GM23338 (cell line): ENCODE data around the gene FRMD4A. TPM values are rescaled to one million over a fixed set of nuclear protein-coding genes. Genes with fewer than 3 reads are reported as not detected.

ENCODE experiments used
- ATAC-seq: fragments of 200-7000 bp; cut with Tn5 transposase; 3 replicates; pipeline ENCODE4 v1.9.1; 2020
- DNase-seq: peaks from one replicate; pipeline ENCODE4 v3.0.0-alpha.2; 2015; ENCODE audit warnings: low spot score
- H2AFZ ChIP-seq: fragments of 200-600 bp; sonication (generic); 2 replicates; pipeline ENCODE4 v1.8.0; 2016; ENCODE audit warnings: antibody characterized with exemption, mild to moderate bottlenecking, moderate library complexity
- H3F3A ChIP-seq: fragments of 200-600 bp; sonication (generic); replicated peaks from 2 replicates; pipeline ENCODE4 v1.8.0; 2017; ENCODE audit warnings: antibody characterized with exemption, mixed run types, low read depth
- H3K27ac ChIP-seq: fragments of 200-600 bp; sonication (generic); 2 replicates; pipeline ENCODE4 v1.6.1; 2016; ENCODE audit warnings: low read depth
- H3K27me3 ChIP-seq: fragments of 200-600 bp; sonication (generic); 2 replicates; pipeline ENCODE4 v1.8.0; 2016; ENCODE audit warnings: mild to moderate bottlenecking, mixed run types, moderate library complexity; ENCODE audit not compliant: insufficient read depth
- H3K36me3 ChIP-seq: fragments of 200-600 bp; sonication (generic); 2 replicates; pipeline ENCODE4 v1.8.0; 2016; ENCODE audit warnings: mild to moderate bottlenecking; ENCODE audit not compliant: insufficient read depth
- H3K4me1 ChIP-seq: fragments of 200-600 bp; sonication (generic); 2 replicates; pipeline ENCODE4 v1.8.0; 2016; ENCODE audit warnings: mild to moderate bottlenecking, moderate library complexity; ENCODE audit not compliant: insufficient read depth
- H3K4me2 ChIP-seq: fragments of 200-600 bp; sonication (generic); 2 replicates; pipeline ENCODE4 v1.7.1; 2017; ENCODE audit warnings: mixed run types
- H3K4me3 ChIP-seq: fragments of 200-600 bp; sonication (generic); 2 replicates; pipeline ENCODE4 v1.6.1; 2016; ENCODE audit warnings: mixed run types
- H3K79me2 ChIP-seq: fragments of 200-600 bp; sonication (generic); replicated peaks from 2 replicates; pipeline ENCODE4 v1.8.0; 2017; ENCODE audit warnings: mild to moderate bottlenecking; ENCODE audit not compliant: insufficient read depth
- H3K9me2 ChIP-seq: fragments of 200-600 bp; sonication (generic); 2 replicates; pipeline ENCODE4 v1.8.0; 2017; ENCODE audit not compliant: insufficient read depth
- H4K20me1 ChIP-seq: fragments of 200-600 bp; sonication (generic); replicated peaks from 2 replicates; pipeline ENCODE4 v1.8.0; 2017; ENCODE audit warnings: mild to moderate bottlenecking; ENCODE audit not compliant: insufficient read depth
- H3K27ac Mint-ChIP-seq: 2 replicates; pipeline ENCODE4 v1.8.0; 2020; ENCODE audit warnings: inconsistent platforms, mild to moderate bottlenecking, moderate library complexity, mixed read lengths
- H3K27me3 Mint-ChIP-seq: 3 replicates; pipeline ENCODE4 v1.8.0; 2022; ENCODE audit warnings: low read depth, mild to moderate bottlenecking, moderate library complexity, mixed read lengths, inconsistent platforms; ENCODE audit not compliant: insufficient read depth, poor library complexity
- H3K36me3 Mint-ChIP-seq: 3 replicates; pipeline ENCODE4 v1.8.0; 2021; ENCODE audit warnings: low read depth, mild to moderate bottlenecking, inconsistent platforms, moderate library complexity, mixed read lengths
- H3K4me1 Mint-ChIP-seq: 3 replicates; pipeline ENCODE4 v1.8.0; 2020; ENCODE audit warnings: mild to moderate bottlenecking, inconsistent platforms, mixed read lengths
- H3K4me3 Mint-ChIP-seq: 3 replicates; pipeline ENCODE4 v1.8.0; 2021; ENCODE audit warnings: moderate library complexity, mild to moderate bottlenecking, inconsistent platforms, mixed read lengths
- H3K9me3 Mint-ChIP-seq: 3 replicates; pipeline ENCODE4 v1.8.0; 2020; ENCODE audit warnings: moderate library complexity, mild to moderate bottlenecking, inconsistent platforms, mixed read lengths
- CREB1 ChIP-seq: fragments of 250-450 bp; sonication (Bioruptor Pico); IDR thresholded peaks from 2 replicates; pipeline ENCODE4 v1.5.0; 2020; ENCODE audit warnings: low read depth, mild to moderate bottlenecking, moderate library complexity
- EZH2 ChIP-seq: fragments of 200-600 bp; sonication (generic); IDR thresholded peaks from one replicate; pipeline ENCODE4 v1.8.0; 2017; ENCODE audit warnings: antibody characterized with exemption, mild to moderate bottlenecking, low read depth; ENCODE audit not compliant: unreplicated experiment
- EZH2phosphoT487 ChIP-seq: fragments of 200-600 bp; sonication (generic); IDR thresholded peaks from one replicate; pipeline ENCODE4 v1.8.1; 2018; ENCODE audit warnings: antibody characterized with exemption; ENCODE audit not compliant: unreplicated experiment
- JUNB ChIP-seq: IDR thresholded peaks from one replicate; pipeline ENCODE4 v1.6.1; 2016; ENCODE audit warnings: antibody characterized with exemption; ENCODE audit not compliant: unreplicated experiment
- NANOG ChIP-seq: IDR thresholded peaks from 2 replicates; pipeline ENCODE4 v1.6.1; 2016; ENCODE audit warnings: antibody characterized with exemption, borderline replicate concordance
- POLR2AphosphoS5 ChIP-seq: IDR thresholded peaks from 2 replicates; pipeline ENCODE4 v1.6.1; 2016; ENCODE audit warnings: antibody characterized with exemption, low read depth
- STAT1 ChIP-seq: IDR thresholded peaks from one replicate; pipeline ENCODE4 v1.6.1; 2016; ENCODE audit warnings: antibody characterized with exemption; ENCODE audit not compliant: unreplicated experiment
- ZNF114 ChIP-seq: fragments of 250-450 bp; sonication (Bioruptor Pico); IDR thresholded peaks from 2 replicates; pipeline ENCODE4 v1.5.0; 2020; ENCODE audit warnings: mild to moderate bottlenecking, moderate library complexity
- ZNF331 ChIP-seq: fragments of 250-450 bp; sonication (Bioruptor Pico); IDR thresholded peaks from 2 replicates; pipeline ENCODE4 v1.5.0; 2020; ENCODE audit warnings: low read depth, mild to moderate bottlenecking, moderate library complexity
- polyA plus RNA-seq: library from polyadenylated mRNA; unstranded; fragments of >200 nt; fragmentation: Nextera tagmentation; extraction: Ambion mirVana; gene quantifications from 2 replicates; pipeline ENCODE4 v1.2.1, GENCODE V29; 2016
- total RNA-seq: library from RNA; depleted of rRNA; stranded (reverse); fragments of >200 nt; shearing (Covaris generic); gene quantifications from 2 replicates; pipeline ENCODE4 v1.2.3, GENCODE V29; 2014
- TF ChIP-seq, protein P1 (sequence below), 2 experiments: fragments of 200-600 bp in 1 of 2; sonication (generic) in 1 of 2; conservative IDR thresholded peaks; 2 replicates each; pipeline versions ENCODE4 v1.5.1 to v1.6.1; 2016 to 2017; ENCODE audit warnings: antibody characterized with exemption in 2 of 2, low read depth in 2 of 2, mild to moderate bottlenecking in 2 of 2, moderate library complexity in 1 of 2
- TF ChIP-seq, protein P2 (sequence below): IDR thresholded peaks from one replicate; pipeline ENCODE4 v1.6.1; 2018; ENCODE audit warnings: antibody characterized with exemption; ENCODE audit not compliant: unreplicated experiment
- TF ChIP-seq, protein P3 (sequence below): fragments of 250-450 bp; sonication (Bioruptor Pico); IDR thresholded peaks from 2 replicates; pipeline ENCODE4 v1.5.0; 2020; ENCODE audit warnings: mild to moderate bottlenecking, moderate library complexity
- TF ChIP-seq, protein P4 (sequence below): IDR thresholded peaks from 2 replicates; pipeline ENCODE4 v1.6.1; 2016; ENCODE audit warnings: antibody characterized with exemption

Gene FRMD4A
- total and polyA plus RNA-seq, 2 experiments from 2014 or later: 14.0 to 20.1 TPM

DNA sequence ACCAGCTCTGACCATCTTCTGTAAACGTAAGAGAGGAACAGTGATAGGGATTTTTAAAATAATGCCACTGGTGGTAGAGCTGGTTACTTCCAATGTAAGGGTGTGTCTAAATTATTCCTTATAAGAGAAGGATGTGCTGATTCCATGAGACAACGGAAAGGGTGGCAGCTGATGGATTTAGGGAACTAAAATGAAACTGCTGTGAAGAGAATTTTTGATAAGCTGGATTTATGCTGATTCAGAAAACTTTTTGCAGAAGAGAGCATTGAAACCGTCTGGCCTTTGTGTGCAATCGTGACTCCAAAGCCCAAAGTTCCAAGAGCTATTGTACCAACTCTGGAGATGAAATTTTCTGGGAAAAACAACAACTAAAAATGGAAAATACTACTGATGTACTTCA lies 443.0 kb downstream of the FRMD4A start:
- Mint-ChIP-seq H3K4me3 (no peak overlapping the region), H3K9me3 (no peaks in the 10 kb centered on the region), H3K27me3 (peaks cover 28% of the 10 kb centered on the region), H3K27ac (no peak overlapping the region), H3K4me1 (peaks cover 51% of the 10 kb centered on the region), H3K36me3 (no peaks in the 10 kb centered on the region; the same call in 2 of the 3 replicates)
- Histone ChIP-seq H3K4me1 (peaks cover 35% of the 10 kb centered on the region), H3F3A (0 out of 2 replicates have a peak, but pooled peaks cover 5% of the 10 kb centered on the region), H2AFZ (no peak overlapping the region), H3K9me2 (no peaks in the 10 kb centered on the region), H3K4me3 (no peak overlapping the region), H4K20me1 (no peaks in the 10 kb centered on the region), H3K27me3 (peaks cover 28% of the 10 kb centered on the region), H3K4me2 (no peak overlapping the region), H3K79me2 (peaks cover 59% of the 10 kb centered on the region), H3K36me3 (no peaks in the 10 kb centered on the region), H3K27ac (no peak overlapping the region)
- TF ChIP-seq JUNB (no peak), STAT1 (no peak), ZNF331 (CRISPR knock-in tag) (no peak), ZNF114 (CRISPR knock-in tag) (no peak), EZH2phosphoT487 (no peak), NANOG (no peak), POLR2AphosphoS5 (no peak), CREB1 (CRISPR knock-in tag) (no peak), EZH2 (no peak)
- TF ChIP-seq, protein P1, sequence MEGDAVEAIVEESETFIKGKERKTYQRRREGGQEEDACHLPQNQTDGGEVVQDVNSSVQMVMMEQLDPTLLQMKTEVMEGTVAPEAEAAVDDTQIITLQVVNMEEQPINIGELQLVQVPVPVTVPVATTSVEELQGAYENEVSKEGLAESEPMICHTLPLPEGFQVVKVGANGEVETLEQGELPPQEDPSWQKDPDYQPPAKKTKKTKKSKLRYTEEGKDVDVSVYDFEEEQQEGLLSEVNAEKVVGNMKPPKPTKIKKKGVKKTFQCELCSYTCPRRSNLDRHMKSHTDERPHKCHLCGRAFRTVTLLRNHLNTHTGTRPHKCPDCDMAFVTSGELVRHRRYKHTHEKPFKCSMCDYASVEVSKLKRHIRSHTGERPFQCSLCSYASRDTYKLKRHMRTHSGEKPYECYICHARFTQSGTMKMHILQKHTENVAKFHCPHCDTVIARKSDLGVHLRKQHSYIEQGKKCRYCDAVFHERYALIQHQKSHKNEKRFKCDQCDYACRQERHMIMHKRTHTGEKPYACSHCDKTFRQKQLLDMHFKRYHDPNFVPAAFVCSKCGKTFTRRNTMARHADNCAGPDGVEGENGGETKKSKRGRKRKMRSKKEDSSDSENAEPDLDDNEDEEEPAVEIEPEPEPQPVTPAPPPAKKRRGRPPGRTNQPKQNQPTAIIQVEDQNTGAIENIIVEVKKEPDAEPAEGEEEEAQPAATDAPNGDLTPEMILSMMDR (conservative IDR thresholded peaks at IDR 0.05; ENCODE audit: low read depth in 2 of 2): no peak
- TF ChIP-seq, protein P2, sequence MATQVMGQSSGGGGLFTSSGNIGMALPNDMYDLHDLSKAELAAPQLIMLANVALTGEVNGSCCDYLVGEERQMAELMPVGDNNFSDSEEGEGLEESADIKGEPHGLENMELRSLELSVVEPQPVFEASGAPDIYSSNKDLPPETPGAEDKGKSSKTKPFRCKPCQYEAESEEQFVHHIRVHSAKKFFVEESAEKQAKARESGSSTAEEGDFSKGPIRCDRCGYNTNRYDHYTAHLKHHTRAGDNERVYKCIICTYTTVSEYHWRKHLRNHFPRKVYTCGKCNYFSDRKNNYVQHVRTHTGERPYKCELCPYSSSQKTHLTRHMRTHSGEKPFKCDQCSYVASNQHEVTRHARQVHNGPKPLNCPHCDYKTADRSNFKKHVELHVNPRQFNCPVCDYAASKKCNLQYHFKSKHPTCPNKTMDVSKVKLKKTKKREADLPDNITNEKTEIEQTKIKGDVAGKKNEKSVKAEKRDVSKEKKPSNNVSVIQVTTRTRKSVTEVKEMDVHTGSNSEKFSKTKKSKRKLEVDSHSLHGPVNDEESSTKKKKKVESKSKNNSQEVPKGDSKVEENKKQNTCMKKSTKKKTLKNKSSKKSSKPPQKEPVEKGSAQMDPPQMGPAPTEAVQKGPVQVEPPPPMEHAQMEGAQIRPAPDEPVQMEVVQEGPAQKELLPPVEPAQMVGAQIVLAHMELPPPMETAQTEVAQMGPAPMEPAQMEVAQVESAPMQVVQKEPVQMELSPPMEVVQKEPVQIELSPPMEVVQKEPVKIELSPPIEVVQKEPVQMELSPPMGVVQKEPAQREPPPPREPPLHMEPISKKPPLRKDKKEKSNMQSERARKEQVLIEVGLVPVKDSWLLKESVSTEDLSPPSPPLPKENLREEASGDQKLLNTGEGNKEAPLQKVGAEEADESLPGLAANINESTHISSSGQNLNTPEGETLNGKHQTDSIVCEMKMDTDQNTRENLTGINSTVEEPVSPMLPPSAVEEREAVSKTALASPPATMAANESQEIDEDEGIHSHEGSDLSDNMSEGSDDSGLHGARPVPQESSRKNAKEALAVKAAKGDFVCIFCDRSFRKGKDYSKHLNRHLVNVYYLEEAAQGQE: no peak
- TF ChIP-seq, protein P3, sequence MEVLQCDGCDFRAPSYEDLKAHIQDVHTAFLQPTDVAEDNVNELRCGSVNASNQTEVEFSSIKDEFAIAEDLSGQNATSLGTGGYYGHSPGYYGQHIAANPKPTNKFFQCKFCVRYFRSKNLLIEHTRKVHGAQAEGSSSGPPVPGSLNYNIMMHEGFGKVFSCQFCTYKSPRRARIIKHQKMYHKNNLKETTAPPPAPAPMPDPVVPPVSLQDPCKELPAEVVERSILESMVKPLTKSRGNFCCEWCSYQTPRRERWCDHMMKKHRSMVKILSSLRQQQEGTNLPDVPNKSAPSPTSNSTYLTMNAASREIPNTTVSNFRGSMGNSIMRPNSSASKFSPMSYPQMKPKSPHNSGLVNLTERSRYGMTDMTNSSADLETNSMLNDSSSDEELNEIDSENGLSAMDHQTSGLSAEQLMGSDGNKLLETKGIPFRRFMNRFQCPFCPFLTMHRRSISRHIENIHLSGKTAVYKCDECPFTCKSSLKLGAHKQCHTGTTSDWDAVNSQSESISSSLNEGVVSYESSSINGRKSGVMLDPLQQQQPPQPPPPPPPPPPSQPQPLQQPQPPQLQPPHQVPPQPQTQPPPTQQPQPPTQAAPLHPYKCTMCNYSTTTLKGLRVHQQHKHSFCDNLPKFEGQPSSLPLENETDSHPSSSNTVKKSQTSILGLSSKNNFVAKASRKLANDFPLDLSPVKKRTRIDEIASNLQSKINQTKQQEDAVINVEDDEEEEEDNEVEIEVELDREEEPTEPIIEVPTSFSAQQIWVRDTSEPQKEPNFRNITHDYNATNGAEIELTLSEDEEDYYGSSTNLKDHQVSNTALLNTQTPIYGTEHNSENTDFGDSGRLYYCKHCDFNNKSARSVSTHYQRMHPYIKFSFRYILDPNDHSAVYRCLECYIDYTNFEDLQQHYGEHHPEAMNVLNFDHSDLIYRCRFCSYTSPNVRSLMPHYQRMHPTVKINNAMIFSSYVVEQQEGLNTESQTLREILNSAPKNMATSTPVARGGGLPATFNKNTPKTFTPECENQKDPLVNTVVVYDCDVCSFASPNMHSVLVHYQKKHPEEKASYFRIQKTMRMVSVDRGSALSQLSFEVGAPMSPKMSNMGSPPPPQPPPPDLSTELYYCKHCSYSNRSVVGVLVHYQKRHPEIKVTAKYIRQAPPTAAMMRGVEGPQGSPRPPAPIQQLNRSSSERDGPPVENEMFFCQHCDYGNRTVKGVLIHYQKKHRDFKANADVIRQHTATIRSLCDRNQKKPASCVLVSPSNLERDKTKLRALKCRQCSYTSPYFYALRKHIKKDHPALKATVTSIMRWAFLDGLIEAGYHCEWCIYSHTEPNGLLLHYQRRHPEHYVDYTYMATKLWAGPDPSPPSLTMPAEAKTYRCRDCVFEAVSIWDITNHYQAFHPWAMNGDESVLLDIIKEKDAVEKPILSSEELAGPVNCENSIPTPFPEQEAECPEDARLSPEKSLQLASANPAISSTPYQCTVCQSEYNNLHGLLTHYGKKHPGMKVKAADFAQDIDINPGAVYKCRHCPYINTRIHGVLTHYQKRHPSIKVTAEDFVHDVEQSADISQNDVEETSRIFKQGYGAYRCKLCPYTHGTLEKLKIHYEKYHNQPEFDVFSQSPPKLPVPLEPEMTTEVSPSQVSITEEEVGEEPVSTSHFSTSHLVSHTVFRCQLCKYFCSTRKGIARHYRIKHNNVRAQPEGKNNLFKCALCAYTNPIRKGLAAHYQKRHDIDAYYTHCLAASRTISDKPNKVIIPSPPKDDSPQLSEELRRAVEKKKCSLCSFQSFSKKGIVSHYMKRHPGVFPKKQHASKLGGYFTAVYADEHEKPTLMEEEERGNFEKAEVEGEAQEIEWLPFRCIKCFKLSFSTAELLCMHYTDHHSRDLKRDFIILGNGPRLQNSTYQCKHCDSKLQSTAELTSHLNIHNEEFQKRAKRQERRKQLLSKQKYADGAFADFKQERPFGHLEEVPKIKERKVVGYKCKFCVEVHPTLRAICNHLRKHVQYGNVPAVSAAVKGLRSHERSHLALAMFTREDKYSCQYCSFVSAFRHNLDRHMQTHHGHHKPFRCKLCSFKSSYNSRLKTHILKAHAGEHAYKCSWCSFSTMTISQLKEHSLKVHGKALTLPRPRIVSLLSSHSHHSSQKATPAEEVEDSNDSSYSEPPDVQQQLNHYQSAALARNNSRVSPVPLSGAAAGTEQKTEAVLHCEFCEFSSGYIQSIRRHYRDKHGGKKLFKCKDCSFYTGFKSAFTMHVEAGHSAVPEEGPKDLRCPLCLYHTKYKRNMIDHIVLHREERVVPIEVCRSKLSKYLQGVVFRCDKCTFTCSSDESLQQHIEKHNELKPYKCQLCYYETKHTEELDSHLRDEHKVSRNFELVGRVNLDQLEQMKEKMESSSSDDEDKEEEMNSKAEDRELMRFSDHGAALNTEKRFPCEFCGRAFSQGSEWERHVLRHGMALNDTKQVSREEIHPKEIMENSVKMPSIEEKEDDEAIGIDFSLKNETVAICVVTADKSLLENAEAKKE (CRISPR knock-in tag): no peak
- TF ChIP-seq, protein P4, sequence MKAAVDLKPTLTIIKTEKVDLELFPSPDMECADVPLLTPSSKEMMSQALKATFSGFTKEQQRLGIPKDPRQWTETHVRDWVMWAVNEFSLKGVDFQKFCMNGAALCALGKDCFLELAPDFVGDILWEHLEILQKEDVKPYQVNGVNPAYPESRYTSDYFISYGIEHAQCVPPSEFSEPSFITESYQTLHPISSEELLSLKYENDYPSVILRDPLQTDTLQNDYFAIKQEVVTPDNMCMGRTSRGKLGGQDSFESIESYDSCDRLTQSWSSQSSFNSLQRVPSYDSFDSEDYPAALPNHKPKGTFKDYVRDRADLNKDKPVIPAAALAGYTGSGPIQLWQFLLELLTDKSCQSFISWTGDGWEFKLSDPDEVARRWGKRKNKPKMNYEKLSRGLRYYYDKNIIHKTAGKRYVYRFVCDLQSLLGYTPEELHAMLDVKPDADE: no peak
- ATAC-seq: no peak
- no peak for DNase-seq
